Measurements from ENCODE around the gene ABAT. TPM values are rescaled to one million over a fixed set of nuclear protein-coding genes. Genes with fewer than 3 reads are reported as not detected.
"Not testable (repeated sequence)": the region's sequence is repeated elsewhere in the genome, so short reads cannot be mapped to it uniquely, and the experiment has no call there.

Gene ABAT
- total RNA-seq, 8 experiments from 2014 or later: 21.2 to 125 (median 84.4) TPM

GRCh38 chr16:8742068-8742467 lies 67.7 kb downstream of the ABAT start:
- no peak overlapping the region for H3K4me3 ChIP-seq
- 43 to 100% (median 87%) methylated on average over 1 to 7 of the region's 8 CpGs; no CpG with 5 or more reads in 1 of the 10 experiments for WGBS, 10 experiments
- H3K27ac ChIP-seq: peak overlapping the region in 1 of 2 donors; percentile 37
- in situ Hi-C loops (cut with MboI; ENCODE audit: low pct_unique_long_range_greater_than_20kb in 2 of 9, low sequenced_read_pairs in 9 of 9, unreplicated experiment in 9 of 9): no loop called here
- H3K4me1 ChIP-seq (replicated peaks in 1 of 2): peaks cover 0 to 10% of the 10 kb centered on the region in 2 donors
- no peak for ATAC-seq (replicated peaks in 6 of 8)

GRCh38 chr16:8748944-8749343 lies 74.5 kb downstream of the ABAT start:
- H3K27ac ChIP-seq; in situ Hi-C loops (cut with MboI; ENCODE audit: low pct_unique_long_range_greater_than_20kb in 2 of 9, low sequenced_read_pairs in 9 of 9, unreplicated experiment in 9 of 9); H3K4me1 ChIP-seq (replicated peaks in 1 of 2); H3K4me3 ChIP-seq; ATAC-seq (replicated peaks in 6 of 8): not testable (repeated sequence)
- WGBS, 10 experiments: 61 to 98% (median 83%) methylated on average over 3 to 9 of the region's 9 CpGs; no CpG with 5 or more reads in 1 of the 10 experiments

- WGBS, 10 experiments: 51 to 100% (median 77%) methylated on average over 1 to 10 of the region's 14 CpGs; no CpG with 5 or more reads in 4 of the 10 experiments
- in situ Hi-C loops (cut with MboI; ENCODE audit: low pct_unique_long_range_greater_than_20kb in 2 of 9, low sequenced_read_pairs in 9 of 9, unreplicated experiment in 9 of 9): no loop called here
- no peak overlapping the region for H3K27ac ChIP-seq
- peak; percentile 54 to 94 (median 65) for ATAC-seq (replicated peaks in 6 of 8)
- no peak overlapping the region for H3K4me3 ChIP-seq
- H3K4me1 ChIP-seq (replicated peaks in 1 of 2): no peaks in the 10 kb centered on the region
Measured at GRCh38 chr16:8751481-8752311, 77.3 kb downstream of the ABAT start.

GRCh38 chr16:8752706-8753105 lies 78.3 kb downstream of the ABAT start:
- in situ Hi-C loops (cut with MboI; ENCODE audit: low pct_unique_long_range_greater_than_20kb in 2 of 9, low sequenced_read_pairs in 9 of 9, unreplicated experiment in 9 of 9): no loop called here
- no peak for ATAC-seq (replicated peaks in 6 of 8)

GRCh38 chr16:8753416-8754054 lies 79.1 kb downstream of the ABAT start:
- ATAC-seq (replicated peaks in 6 of 8): no peak
- Histone ChIP-seq H3K4me3 (no peak overlapping the region), H3K27ac (no peak overlapping the region), H3K4me1 (replicated peaks in 1 of 2) (no peaks in the 10 kb centered on the region)
- WGBS, 10 experiments: 0 to 90% (median 63%) methylated on average over 1 to 7 of the region's 9 CpGs
- in situ Hi-C loops (cut with MboI; ENCODE audit: low pct_unique_long_range_greater_than_20kb in 2 of 9, low sequenced_read_pairs in 9 of 9, unreplicated experiment in 9 of 9): no loop called here

More at GRCh38 chr16:8752706-8753105, 78.3 kb downstream of the ABAT start:
- WGBS, 10 experiments: 0 to 80% (median 19%) methylated on average over 1 to 2 of the region's 2 CpGs; no CpG with 5 or more reads in 4 of the 10 experiments
- no peak overlapping the region for H3K4me3 ChIP-seq
- no peaks in the 10 kb centered on the region for H3K4me1 ChIP-seq (replicated peaks in 1 of 2)
- H3K27ac ChIP-seq: no peak overlapping the region

GRCh38 chr16:8756755-8757154 lies 82.3 kb downstream of the ABAT start:
- 40 to 100% (median 90%) methylated on average over 1 to 4 of the region's 5 CpGs; no CpG with 5 or more reads in 3 of the 10 experiments for WGBS, 10 experiments
- H3K4me3 ChIP-seq: no peak overlapping the region
- no peak overlapping the region for H3K27ac ChIP-seq
- in situ Hi-C loops (cut with MboI; ENCODE audit: low pct_unique_long_range_greater_than_20kb in 2 of 9, low sequenced_read_pairs in 9 of 9, unreplicated experiment in 9 of 9): no loop called here
- H3K4me1 ChIP-seq (replicated peaks in 1 of 2): no peaks in the 10 kb centered on the region
- peak in 1 of 8 experiments; percentile 36 for ATAC-seq (replicated peaks in 6 of 8)

- Histone ChIP-seq H3K27ac (no peak overlapping the region), H3K4me3 (no peak overlapping the region), H3K4me1 (replicated peaks in 1 of 2) (no peaks in the 10 kb centered on the region)
- ATAC-seq (replicated peaks in 6 of 8): no peak
- in situ Hi-C loops (cut with MboI; ENCODE audit: low pct_unique_long_range_greater_than_20kb in 2 of 9, low sequenced_read_pairs in 9 of 9, unreplicated experiment in 9 of 9): no loop called here
- 75 to 100% (median 94%) methylated on average over 1 to 4 of the region's 6 CpGs; no CpG with 5 or more reads in 3 of the 10 experiments for whole genome bisulfite sequencing, 10 experiments
Measured at GRCh38 chr16:8758022-8758421, 83.6 kb downstream of the ABAT start.

- Histone ChIP-seq H3K4me3 (no peak overlapping the region), H3K27ac (no peak overlapping the region), H3K4me1 (replicated peaks in 1 of 2) (peaks cover 9 to 11% of the 10 kb centered on the region in 2 donors)
- peak in 1 of 8 experiments; percentile 41 for ATAC-seq (replicated peaks in 6 of 8)
- 12 to 100% (median 80%) methylated on average over 1 to 9 of the region's 10 CpGs; no CpG with 5 or more reads in 2 of the 10 experiments for WGBS, 10 experiments
- in situ Hi-C loops (cut with MboI; ENCODE audit: low pct_unique_long_range_greater_than_20kb in 2 of 9, low sequenced_read_pairs in 9 of 9, unreplicated experiment in 9 of 9): no loop called here
Measured at GRCh38 chr16:8760021-8760420, 85.6 kb downstream of the ABAT start.

- in situ Hi-C loops (cut with MboI; ENCODE audit: low pct_unique_long_range_greater_than_20kb in 2 of 9, low sequenced_read_pairs in 9 of 9, unreplicated experiment in 9 of 9): no loop called here
- Histone ChIP-seq H3K27ac (no peak overlapping the region), H3K4me3 (no peak overlapping the region), H3K4me1 (replicated peaks in 1 of 2) (peaks cover 9 to 11% of the 10 kb centered on the region in 2 donors)
- 100% methylated on average over 1 of the region's 6 CpGs; no CpG with 5 or more reads in 7 of the 10 experiments for WGBS, 10 experiments
- no peak for ATAC-seq (replicated peaks in 6 of 8)
Measured at GRCh38 chr16:8761078-8761477, 86.7 kb downstream of the ABAT start.

GRCh38 chr16:8762254-8762653 lies 87.8 kb downstream of the ABAT start:
- WGBS, 10 experiments: 59 to 96% (median 89%) methylated on average over 2 to 4 of the region's 4 CpGs; no CpG with 5 or more reads in 6 of the 10 experiments

GRCh38 chr16:8763083-8763482 lies 88.7 kb downstream of the ABAT start:
- Histone ChIP-seq H3K4me1 (replicated peaks in 1 of 2) (peaks cover 11 to 17% of the 10 kb centered on the region in 2 donors), H3K4me3 (no peak overlapping the region), H3K27ac (no peak overlapping the region)
- ATAC-seq (replicated peaks in 6 of 8): no peak
- WGBS, 10 experiments: 63 to 100% (median 94%) methylated on average over 1 to 3 of the region's 3 CpGs; no CpG with 5 or more reads in 5 of the 10 experiments
- in situ Hi-C loops (cut with MboI; ENCODE audit: low pct_unique_long_range_greater_than_20kb in 2 of 9, low sequenced_read_pairs in 9 of 9, unreplicated experiment in 9 of 9): no loop called here

More at GRCh38 chr16:8762254-8762653, 87.8 kb downstream of the ABAT start:
- ATAC-seq (replicated peaks in 6 of 8): no peak
- in situ Hi-C loops (cut with MboI; ENCODE audit: low pct_unique_long_range_greater_than_20kb in 2 of 9, low sequenced_read_pairs in 9 of 9, unreplicated experiment in 9 of 9): no loop called here
- Histone ChIP-seq H3K4me3 (no peak overlapping the region), H3K27ac (no peak overlapping the region), H3K4me1 (replicated peaks in 1 of 2) (peaks cover 9 to 11% of the 10 kb centered on the region in 2 donors)

GRCh38 chr16:8763899-8764298 lies 89.5 kb downstream of the ABAT start:
- Histone ChIP-seq H3K4me1 (replicated peaks in 1 of 2) (peaks cover 11 to 23% of the 10 kb centered on the region in 2 donors), H3K27ac (peak overlapping the region in 1 of 2 donors; percentile 30), H3K4me3 (no peak overlapping the region)
- WGBS, 10 experiments: 10 to 95% (median 31%) methylated on average over 2 to 10 of the region's 10 CpGs; no CpG with 5 or more reads in 3 of the 10 experiments
- ATAC-seq (replicated peaks in 6 of 8): peak in 3 of 8 experiments; percentile 38 to 56 (median 49)
- in situ Hi-C loops (cut with MboI; ENCODE audit: low pct_unique_long_range_greater_than_20kb in 2 of 9, low sequenced_read_pairs in 9 of 9, unreplicated experiment in 9 of 9): no loop called here
